Glutamatergic neuron (in vitro differentiated cells): Measurements from ENCODE around the gene MRPL4. TPM values are rescaled to one million over a fixed set of nuclear protein-coding genes. Genes with fewer than 3 reads are reported as not detected.
A peak's percentile ranks its signal among the peaks of the same experiment; 100 is the strongest.

Source experiments
- DNase-seq: peaks from one replicate; pipeline ENCODE4 v3.0.0; 2022
- H3K27ac Mint-ChIP-seq: one replicate; pipeline ENCODE4 v1.8.0; 2020; ENCODE audit warnings: mild to moderate bottlenecking, mixed read lengths, inconsistent platforms; ENCODE audit not compliant: unreplicated experiment
- H3K27me3 Mint-ChIP-seq: one replicate; pipeline ENCODE4 v1.8.0; 2020; ENCODE audit warnings: mild to moderate bottlenecking, moderate library complexity, mixed read lengths, inconsistent platforms; ENCODE audit not compliant: unreplicated experiment
- H3K36me3 Mint-ChIP-seq: one replicate; pipeline ENCODE4 v1.8.0; 2020; ENCODE audit warnings: mild to moderate bottlenecking, mixed read lengths, inconsistent platforms; ENCODE audit not compliant: unreplicated experiment
- H3K4me1 Mint-ChIP-seq: one replicate; pipeline ENCODE4 v1.8.0; 2020; ENCODE audit warnings: mild to moderate bottlenecking, low read depth, mixed read lengths, inconsistent platforms; ENCODE audit not compliant: unreplicated experiment
- H3K4me3 Mint-ChIP-seq: one replicate; pipeline ENCODE4 v1.8.0; 2020; ENCODE audit warnings: mild to moderate bottlenecking, mixed read lengths, inconsistent platforms; ENCODE audit not compliant: unreplicated experiment
- H3K9me3 Mint-ChIP-seq: one replicate; pipeline ENCODE4 v1.8.0; 2020; ENCODE audit warnings: mild to moderate bottlenecking, moderate library complexity, mixed read lengths, inconsistent platforms; ENCODE audit not compliant: unreplicated experiment
- CTCF ChIP-seq: fragments of 200-600 bp; sonication (generic); IDR thresholded peaks from one replicate; pipeline ENCODE4 v1.5.0; 2021; ENCODE audit not compliant: partially characterized antibody, unreplicated experiment
- total RNA-seq: library from RNA; stranded (reverse); fragmentation: NEBNext Ultra II Directional; extraction: Animal tissue kit (Norgen Biotek cat#: 25700); gene quantifications from one replicate; pipeline ENCODE4 v1.2.1, GENCODE V29; 2021; ENCODE audit not compliant: unreplicated experiment

Gene MRPL4
- total RNA-seq, 1 donor from 2014 or later: 42.8 TPM

GRCh38 chr19:10294368-10294697, 42.3 kb downstream of the MRPL4 start:
- peaks cover 9% of the 10 kb centered on the region for H3K9me3 Mint-ChIP-seq
- DNase-seq: peak; percentile 43
- no peak overlapping the region for H3K4me3 Mint-ChIP-seq

GRCh38 chr19:10295305-10295846, 43.4 kb downstream of the MRPL4 start:
- Mint-ChIP-seq H3K27me3 (peaks cover 26% of the 10 kb centered on the region), H3K27ac (peak overlapping the region; percentile 5), H3K4me1 (peaks cover 6% of the 10 kb centered on the region), H3K4me3 (peak overlapping the region; percentile 72), H3K9me3 (peaks cover 9% of the 10 kb centered on the region), H3K36me3 (no peaks in the 10 kb centered on the region)
- peak; percentile 39 for DNase-seq
- no peak for TF ChIP-seq CTCF

More at GRCh38 chr19:10294368-10294697, 42.3 kb downstream of the MRPL4 start:
- no peak overlapping the region for H3K27ac Mint-ChIP-seq
- no peaks in the 10 kb centered on the region for H3K36me3 Mint-ChIP-seq
- H3K4me1 Mint-ChIP-seq: peaks cover 5% of the 10 kb centered on the region
- no peak for TF ChIP-seq CTCF
- peaks cover 29% of the 10 kb centered on the region for H3K27me3 Mint-ChIP-seq

GRCh38 chr19:10295847-10296591, 44.0 kb downstream of the MRPL4 start:
- TF ChIP-seq CTCF: no peak
- peak overlapping the region; percentile 5 for H3K27ac Mint-ChIP-seq
- H3K27me3 Mint-ChIP-seq: peaks cover 24% of the 10 kb centered on the region
- H3K36me3 Mint-ChIP-seq: no peaks in the 10 kb centered on the region
- peak overlapping the region; percentile 72 for H3K4me3 Mint-ChIP-seq
- H3K4me1 Mint-ChIP-seq: peaks cover 5% of the 10 kb centered on the region
- peaks cover 9% of the 10 kb centered on the region for H3K9me3 Mint-ChIP-seq
- DNase-seq: peak; percentile 75

GRCh38 chr19:10299545-10300458, 47.8 kb downstream of the MRPL4 start:
- Mint-ChIP-seq H3K4me3 (no peak overlapping the region), H3K9me3 (no peaks in the 10 kb centered on the region), H3K27me3 (peaks cover 8% of the 10 kb centered on the region), H3K27ac (peak overlapping the region; percentile 17), H3K36me3 (no peaks in the 10 kb centered on the region), H3K4me1 (peaks cover 2% of the 10 kb centered on the region)
- no peak for TF ChIP-seq CTCF
- DNase-seq: no peak
